ENCODE measurements around the gene CDSN.

Gene CDSN

GRCh38 chr6:31144296-31144969, 24.2 kb upstream of the CDSN start:
- DNase-seq: no peak

- no peak for DNase-seq
Measured at GRCh38 chr6:31143148-31143547, 22.9 kb upstream of the CDSN start.

- DNase-seq: peak; percentile 8
Measured at GRCh38 chr6:31142361-31142761, 22.1 kb upstream of the CDSN start.

GRCh38 chr6:31140643-31141042, 20.4 kb upstream of the CDSN start:
- no peak for DNase-seq

- no peak for DNase-seq
Measured at GRCh38 chr6:31139599-31139998, 19.4 kb upstream of the CDSN start.

GRCh38 chr6:31138982-31139381, 18.7 kb upstream of the CDSN start, which contains the start of gene PSORS1C2:
Gene PSORS1C2 (minus strand): TSS chr6:31139066. CDS start chr6:31139026, 40 bp downstream.
- no peak for DNase-seq

- no peak for DNase-seq
Measured at GRCh38 chr6:31135710-31136109, 15.5 kb upstream of the CDSN start.

- no peak for DNase-seq
Measured at GRCh38 chr6:31132806-31133205, 12.6 kb upstream of the CDSN start.

- DNase-seq: no peak
Measured at GRCh38 chr6:31131595-31131994, 11.3 kb upstream of the CDSN start.

GRCh38 chr6:31130751-31131150, 10.5 kb upstream of the CDSN start:
- DNase-seq: no peak

- no peak for DNase-seq
Measured at GRCh38 chr6:31129130-31129529, 8.9 kb upstream of the CDSN start.

GRCh38 chr6:31128093-31128676, 7.9 kb upstream of the CDSN start:
- peak; percentile 25 for DNase-seq

- no peak for DNase-seq
Measured at GRCh38 chr6:31126396-31127175, 6.3 kb upstream of the CDSN start.

- no peak for DNase-seq
Measured at GRCh38 chr6:31125586-31126363, 5.5 kb upstream of the CDSN start.

GRCh38 chr6:31125162-31125561, 4.9 kb upstream of the CDSN start:
- no peak for DNase-seq

- DNase-seq: no peak
Measured at GRCh38 chr6:31122791-31123706, 2.8 kb upstream of the CDSN start.

GRCh38 chr6:31121131-31121790, 1.0 kb upstream of the CDSN start:
- no peak for DNase-seq

GRCh38 chr6:31118178-31118577, 2.1 kb downstream of the CDSN start:
- no peak for DNase-seq

GRCh38 chr6:31116661-31117385, 3.4 kb downstream of the CDSN start:
- DNase-seq: no peak

- DNase-seq: no peak
Measured at GRCh38 chr6:31115941-31116560, 4.2 kb downstream of the CDSN start.

Data from NCI-H2171 (cell line).